ENCODE results near the gene MAGEA9B.
"Not testable (repeated sequence)": the region's sequence is repeated elsewhere in the genome, so short reads cannot be mapped to it uniquely, and the experiment has no call there.

Gene MAGEA9B

DNA sequence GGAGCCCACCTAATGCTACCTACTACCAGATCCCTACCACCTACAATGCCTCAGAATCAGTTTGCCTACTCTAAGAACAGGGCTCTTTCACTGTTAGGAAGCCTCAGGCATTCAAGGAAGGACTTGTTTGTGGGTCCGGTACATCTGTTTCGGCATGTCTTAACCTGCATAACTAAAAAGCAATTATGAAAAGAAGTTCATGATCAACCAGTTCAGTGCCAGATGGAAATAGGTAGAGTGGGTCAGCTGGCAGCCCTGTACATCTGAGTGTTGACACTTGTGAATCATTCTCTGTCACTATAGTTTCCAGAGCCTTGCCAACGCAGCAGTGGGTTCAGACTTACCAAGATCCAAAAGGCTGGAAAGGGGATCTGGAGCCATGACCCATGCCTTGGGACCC, 41.0 kb upstream of the MAGEA9B start:
- no peak overlapping the region for H3K4me3 ChIP-seq (ENCODE audit: low read depth, low read length)
- DNase-seq (ENCODE audit: low read depth) = no peak
- TF ChIP-seq, protein P1, sequence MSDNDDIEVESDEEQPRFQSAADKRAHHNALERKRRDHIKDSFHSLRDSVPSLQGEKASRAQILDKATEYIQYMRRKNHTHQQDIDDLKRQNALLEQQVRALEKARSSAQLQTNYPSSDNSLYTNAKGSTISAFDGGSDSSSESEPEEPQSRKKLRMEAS (IDR thresholded peaks at IDR 0.05; ENCODE audit: low read depth, low read length) = no peak
- TF ChIP-seq, protein P2, sequence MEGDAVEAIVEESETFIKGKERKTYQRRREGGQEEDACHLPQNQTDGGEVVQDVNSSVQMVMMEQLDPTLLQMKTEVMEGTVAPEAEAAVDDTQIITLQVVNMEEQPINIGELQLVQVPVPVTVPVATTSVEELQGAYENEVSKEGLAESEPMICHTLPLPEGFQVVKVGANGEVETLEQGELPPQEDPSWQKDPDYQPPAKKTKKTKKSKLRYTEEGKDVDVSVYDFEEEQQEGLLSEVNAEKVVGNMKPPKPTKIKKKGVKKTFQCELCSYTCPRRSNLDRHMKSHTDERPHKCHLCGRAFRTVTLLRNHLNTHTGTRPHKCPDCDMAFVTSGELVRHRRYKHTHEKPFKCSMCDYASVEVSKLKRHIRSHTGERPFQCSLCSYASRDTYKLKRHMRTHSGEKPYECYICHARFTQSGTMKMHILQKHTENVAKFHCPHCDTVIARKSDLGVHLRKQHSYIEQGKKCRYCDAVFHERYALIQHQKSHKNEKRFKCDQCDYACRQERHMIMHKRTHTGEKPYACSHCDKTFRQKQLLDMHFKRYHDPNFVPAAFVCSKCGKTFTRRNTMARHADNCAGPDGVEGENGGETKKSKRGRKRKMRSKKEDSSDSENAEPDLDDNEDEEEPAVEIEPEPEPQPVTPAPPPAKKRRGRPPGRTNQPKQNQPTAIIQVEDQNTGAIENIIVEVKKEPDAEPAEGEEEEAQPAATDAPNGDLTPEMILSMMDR (IDR thresholded peaks at IDR 0.05; ENCODE audit: low read depth, low read length) = no peak
- no peak for TF ChIP-seq MYC (IDR thresholded peaks at IDR 0.05; ENCODE audit: low read depth, low read length)
- no peak for TF ChIP-seq POLR2A (IDR thresholded peaks at IDR 0.05; ENCODE audit: extremely low read depth, insufficient read length)

DNA sequence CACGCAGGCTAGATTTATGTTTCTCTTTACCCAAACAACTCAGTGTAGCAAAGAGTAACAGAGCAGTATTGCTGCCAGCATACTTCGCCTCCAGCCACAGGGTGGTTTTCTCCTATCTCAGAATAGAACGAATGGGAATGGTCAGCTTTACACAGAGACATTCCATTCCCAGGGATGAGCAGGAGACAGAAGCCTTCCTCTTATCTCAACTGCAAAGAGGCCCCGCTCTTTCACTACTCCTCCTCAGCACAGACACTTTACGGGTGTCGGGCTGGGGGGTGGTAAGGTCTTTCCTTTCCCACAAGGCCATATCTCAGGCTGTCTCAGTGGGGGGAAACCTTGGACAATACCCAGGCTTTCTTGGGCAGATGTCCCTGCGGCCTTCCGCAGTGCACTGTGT, 39.6 kb upstream of the MAGEA9B start:
- H3K4me3 ChIP-seq (ENCODE audit: low read depth, low read length); DNase-seq (ENCODE audit: low read depth): not testable (repeated sequence)

DNA sequence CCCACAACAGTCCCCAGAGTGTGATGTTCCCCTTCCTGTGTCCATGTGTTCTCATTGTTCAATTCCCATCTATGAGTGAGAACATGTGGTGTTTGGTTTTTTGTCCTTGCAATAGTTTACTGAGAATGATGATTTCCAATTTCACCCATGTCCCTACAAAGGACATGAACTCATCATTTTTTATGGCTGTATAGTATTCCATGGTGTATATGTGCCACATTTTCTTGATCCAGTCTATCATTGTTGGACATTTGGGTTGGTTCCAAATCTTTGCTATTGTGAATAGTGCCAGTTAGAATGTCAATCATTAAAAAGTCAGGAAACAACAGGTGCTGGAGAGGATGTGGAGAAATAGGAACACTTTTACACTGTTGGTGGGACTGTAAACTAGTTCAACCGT, 32.4 kb upstream of the MAGEA9B start:
- DNase-seq (ENCODE audit: low read depth); H3K4me3 ChIP-seq (ENCODE audit: low read depth, low read length): not testable (repeated sequence)

DNA sequence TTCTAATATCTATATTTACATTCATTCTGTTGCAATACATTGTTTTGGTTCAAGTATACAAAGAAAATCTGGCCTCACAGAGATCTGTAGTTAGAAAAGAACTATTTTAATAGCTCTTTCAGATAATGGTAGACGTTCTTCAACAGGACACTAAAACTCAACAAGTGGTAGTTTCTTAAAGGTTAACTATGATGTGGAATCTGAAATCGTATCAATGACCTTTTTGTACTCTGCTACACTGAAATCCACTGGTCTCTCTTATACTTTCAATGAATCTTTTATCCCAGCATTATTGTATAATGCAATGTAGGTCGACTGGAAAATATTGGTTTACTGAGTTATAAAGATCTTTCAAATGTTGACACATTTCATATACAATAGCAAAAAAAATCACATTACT, 31.6 kb upstream of the MAGEA9B start:
- H3K4me3 ChIP-seq (ENCODE audit: low read depth, low read length) = no peak overlapping the region
- TF ChIP-seq MYC (IDR thresholded peaks at IDR 0.05; ENCODE audit: low read depth, low read length) = no peak
- TF ChIP-seq, protein P2 (IDR thresholded peaks at IDR 0.05; ENCODE audit: low read depth, low read length) = no peak
- no peak for TF ChIP-seq POLR2A (IDR thresholded peaks at IDR 0.05; ENCODE audit: extremely low read depth, insufficient read length)
- TF ChIP-seq, protein P1 (IDR thresholded peaks at IDR 0.05; ENCODE audit: low read depth, low read length) = no peak
- no peak for DNase-seq (ENCODE audit: low read depth)

DNA sequence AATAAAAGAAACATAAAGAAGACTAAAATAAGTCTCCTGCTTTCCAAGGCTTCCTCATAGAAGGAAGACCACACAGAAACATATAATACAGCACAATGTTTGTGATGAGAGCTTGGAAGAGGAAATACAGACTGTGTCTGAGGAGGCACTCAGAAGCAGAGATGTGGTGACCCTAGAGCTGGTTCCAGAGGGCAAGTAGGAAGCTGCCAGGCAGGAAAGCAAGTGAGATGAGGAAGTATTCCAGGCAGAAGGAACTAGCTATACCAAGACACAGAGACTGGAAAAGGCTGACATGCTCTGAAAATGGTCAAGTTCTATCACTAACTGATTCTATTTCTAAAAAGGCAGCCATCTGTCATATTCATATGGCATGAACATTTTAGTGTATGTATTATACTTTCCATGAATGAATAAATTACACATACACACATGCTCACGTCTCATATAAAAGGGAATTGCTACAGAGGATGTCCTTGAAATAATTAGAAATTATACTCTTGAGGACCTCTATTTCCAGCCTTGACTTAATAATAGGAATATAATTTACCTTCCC, 24.4 kb upstream of the MAGEA9B start:
- no peak for DNase-seq (ENCODE audit: low read depth)
- no peak overlapping the region for H3K4me3 ChIP-seq (ENCODE audit: low read depth, low read length)
- TF ChIP-seq, protein P1 (IDR thresholded peaks at IDR 0.05; ENCODE audit: low read depth, low read length) = no peak
- TF ChIP-seq POLR2A (IDR thresholded peaks at IDR 0.05; ENCODE audit: extremely low read depth, insufficient read length) = no peak
- TF ChIP-seq, protein P2 (IDR thresholded peaks at IDR 0.05; ENCODE audit: low read depth, low read length) = no peak
- no peak for TF ChIP-seq MYC (IDR thresholded peaks at IDR 0.05; ENCODE audit: low read depth, low read length)

DNA sequence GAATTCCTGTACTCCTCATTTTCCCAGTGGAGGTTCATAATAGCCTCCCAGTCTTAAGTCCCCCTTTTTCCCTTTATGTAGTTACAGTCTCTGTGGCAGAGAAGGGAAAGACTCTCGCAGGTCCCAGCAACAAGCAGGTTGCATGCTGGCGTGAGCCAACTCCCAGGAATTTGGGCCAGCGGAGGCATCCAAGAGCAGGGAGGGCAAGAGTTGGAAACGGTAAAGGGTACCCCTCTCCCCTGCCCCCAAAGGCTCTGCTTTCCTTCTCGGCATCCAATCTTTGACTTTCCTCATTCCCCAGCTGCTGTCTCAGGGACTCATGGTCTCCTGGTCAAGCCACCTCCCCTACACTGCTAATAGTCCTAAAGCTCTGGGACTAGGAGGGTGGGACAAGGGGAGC, 23.3 kb upstream of the MAGEA9B start:
- TF ChIP-seq MYC (IDR thresholded peaks at IDR 0.05; ENCODE audit: low read depth, low read length) = no peak
- TF ChIP-seq, protein P1 (IDR thresholded peaks at IDR 0.05; ENCODE audit: low read depth, low read length) = no peak
- TF ChIP-seq POLR2A (IDR thresholded peaks at IDR 0.05; ENCODE audit: extremely low read depth, insufficient read length) = no peak
- TF ChIP-seq, protein P2 (IDR thresholded peaks at IDR 0.05; ENCODE audit: low read depth, low read length) = no peak
- H3K4me3 ChIP-seq (ENCODE audit: low read depth, low read length) = no peak overlapping the region

DNA sequence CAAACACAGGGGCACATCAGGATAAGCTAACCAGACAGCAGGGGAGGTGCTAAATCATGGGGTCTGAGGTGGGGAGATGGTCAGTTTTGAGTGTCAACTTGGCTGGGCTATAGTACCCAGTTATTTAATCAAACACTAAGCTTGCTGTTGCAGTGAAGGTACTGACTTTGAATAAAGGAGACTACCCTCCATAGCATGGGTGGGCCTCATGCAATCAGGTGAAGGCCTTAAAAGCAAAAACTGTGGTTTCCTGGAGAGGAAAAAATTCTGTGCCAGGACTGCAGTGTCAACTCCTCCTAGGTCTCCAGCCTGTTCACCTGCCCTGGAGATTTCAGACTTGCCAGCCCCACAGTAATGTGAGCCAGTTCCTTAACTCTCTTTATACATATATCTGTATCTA, 20.4 kb upstream of the MAGEA9B start:
- no peak for TF ChIP-seq MYC (IDR thresholded peaks at IDR 0.05; ENCODE audit: low read depth, low read length)
- TF ChIP-seq POLR2A (IDR thresholded peaks at IDR 0.05; ENCODE audit: extremely low read depth, insufficient read length) = no peak
- TF ChIP-seq, protein P2 (IDR thresholded peaks at IDR 0.05; ENCODE audit: low read depth, low read length) = no peak
- TF ChIP-seq, protein P1 (IDR thresholded peaks at IDR 0.05; ENCODE audit: low read depth, low read length) = no peak
- H3K4me3 ChIP-seq (ENCODE audit: low read depth, low read length) = no peak overlapping the region
- no peak for DNase-seq (ENCODE audit: low read depth)

More for the DNA sequence above, 23.3 kb upstream of the MAGEA9B start:
- DNase-seq (ENCODE audit: low read depth) = no peak

DNA sequence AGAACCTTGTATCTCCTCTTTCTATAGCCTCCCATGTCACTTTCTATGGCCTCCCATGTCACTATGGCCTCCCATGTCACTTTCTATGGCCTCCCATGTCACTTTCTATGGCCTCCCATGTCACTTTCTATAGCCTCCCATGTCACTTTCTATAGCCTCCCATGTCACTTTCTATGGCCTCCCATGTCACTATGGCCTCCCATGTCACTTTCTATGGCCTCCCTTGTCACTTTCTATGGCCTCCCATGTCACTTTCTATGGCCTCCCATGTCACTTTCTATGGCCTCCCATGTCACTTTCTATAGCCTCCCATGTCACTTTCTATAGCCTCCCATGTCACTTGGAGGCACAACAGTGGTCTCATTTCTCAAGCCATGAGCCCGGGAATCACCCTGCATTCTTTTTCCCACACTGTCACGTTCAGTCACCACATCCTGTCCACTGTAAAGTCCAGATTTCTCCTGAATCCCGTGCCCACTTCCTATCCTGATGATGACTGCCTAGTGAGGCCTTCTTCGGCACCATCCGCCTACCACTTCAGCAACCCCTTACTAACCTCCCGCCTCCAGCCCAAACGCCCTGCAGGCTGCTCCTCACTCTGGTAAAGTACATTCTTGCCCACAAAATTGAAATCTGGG, 18.1 kb upstream of the MAGEA9B start:
- H3K4me3 ChIP-seq (ENCODE audit: low read depth, low read length); DNase-seq (ENCODE audit: low read depth): not testable (repeated sequence)

DNA sequence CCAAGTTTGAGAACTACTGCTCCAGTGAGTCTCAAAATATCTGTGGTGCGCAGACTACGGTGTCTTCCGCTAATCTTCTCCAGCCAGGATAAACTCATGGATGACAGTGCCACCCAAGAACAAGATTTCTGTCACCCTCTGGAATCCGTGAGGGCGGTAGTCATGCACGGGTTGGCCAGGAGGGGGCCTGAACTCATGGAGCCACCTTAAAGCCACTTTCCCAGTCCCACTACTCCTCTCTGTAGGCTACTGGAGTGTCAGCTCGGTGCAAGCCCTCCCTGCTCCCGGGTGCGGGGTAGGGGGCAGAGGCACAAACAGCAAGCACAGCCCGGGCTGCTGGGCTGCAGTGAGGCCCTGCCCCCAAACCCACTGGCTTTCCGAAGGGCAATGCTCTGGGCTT, 11.3 kb upstream of the MAGEA9B start:
- DNase-seq (ENCODE audit: low read depth); H3K4me3 ChIP-seq (ENCODE audit: low read depth, low read length): not testable (repeated sequence)

DNA sequence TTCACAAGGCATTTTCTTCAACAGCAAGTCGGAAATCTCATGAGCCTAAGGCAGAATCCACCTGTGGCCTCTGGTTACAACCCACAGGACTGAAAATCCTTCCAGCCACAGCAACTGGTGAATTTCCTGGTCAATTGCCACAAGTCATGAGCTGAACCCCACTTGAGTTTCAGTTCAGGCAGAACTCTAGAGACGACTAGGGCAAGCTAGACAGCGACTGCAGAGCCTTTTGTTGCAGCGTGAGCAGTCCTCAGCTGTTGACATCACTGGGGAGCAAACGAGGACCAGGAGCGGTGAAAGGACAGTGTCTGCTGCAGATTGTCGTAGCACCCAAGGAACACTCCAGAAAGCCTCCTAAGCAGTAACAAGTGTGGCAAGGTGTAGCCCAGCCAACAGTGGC, 8.7 kb upstream of the MAGEA9B start:
- not testable (repeated sequence) for DNase-seq (ENCODE audit: low read depth); H3K4me3 ChIP-seq (ENCODE audit: low read depth, low read length)
